ENCODE results near the gene MEIS2. TPM values are rescaled to one million over a fixed set of nuclear protein-coding genes. Genes with fewer than 3 reads are reported as not detected.

MEIS2 gene
- total and polyA plus RNA-seq, 2 of the 13 experiments (the other 11 are each of a cell fraction or from before 2014, with no cell fraction given), result 10.7 to 12.4 TPM

DNA sequence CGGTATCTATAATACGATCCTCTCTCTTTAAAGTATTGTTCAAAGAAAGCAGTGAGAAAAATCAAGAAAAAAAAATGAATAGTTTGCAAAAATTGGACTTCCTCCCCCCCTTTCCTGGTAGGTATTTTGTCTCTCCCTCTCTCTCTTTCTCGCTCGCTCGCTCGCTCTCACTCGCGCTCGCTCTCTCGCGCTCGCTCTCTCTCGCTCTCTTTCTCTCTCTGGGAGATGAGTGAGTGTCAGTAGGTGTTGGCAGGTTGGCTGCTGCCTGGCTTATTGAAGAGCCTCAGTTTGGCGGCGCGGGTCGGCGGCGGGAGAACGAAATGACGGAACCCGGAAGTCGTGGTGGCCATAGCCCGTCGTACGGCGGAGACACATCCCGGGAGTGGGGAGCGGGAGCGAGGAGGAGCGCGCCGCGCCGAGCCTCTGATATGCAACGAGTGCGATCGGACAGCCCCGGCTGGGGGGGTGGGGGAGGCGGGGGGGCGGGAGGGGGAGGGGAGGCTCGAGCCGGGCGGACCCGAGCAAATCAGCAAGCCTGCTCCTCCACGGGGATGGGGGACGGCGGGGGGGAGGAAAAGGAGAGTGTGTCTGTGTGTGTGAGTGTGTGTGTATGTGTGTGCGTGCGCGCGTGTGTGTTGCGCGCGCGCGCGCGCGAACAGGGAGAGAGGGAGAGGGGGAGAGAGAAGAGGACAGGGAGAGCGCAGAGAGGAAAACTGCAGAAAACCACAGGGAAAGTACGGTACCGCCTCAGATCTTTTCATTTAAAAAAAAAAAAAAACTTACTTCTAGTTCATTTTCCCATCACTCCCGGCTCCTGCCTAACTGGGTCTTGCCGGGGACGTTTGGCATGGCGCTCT lies at the start of gene MEIS2 (continued):
- TF ChIP-seq ZNF383 (CRISPR knock-in tag; IDR thresholded peaks at IDR 0.05; ENCODE audit: borderline replicate concordance) (no peak), ZFAT (CRISPR knock-in tag; conservative IDR thresholded peaks at IDR 0.05) (no peak), NONO (IDR thresholded peaks at IDR 0.05) (no peak), NONO (CRISPR knock-in tag; conservative IDR thresholded peaks at IDR 0.05) (no peak; the same call in 1 of the 2 replicates), REL (CRISPR knock-in tag; conservative IDR thresholded peaks at IDR 0.05) (no peak), TEAD3 (CRISPR knock-in tag; optimal IDR thresholded peaks at IDR 0.05; ENCODE audit: borderline replicate concordance) (no peak), GATAD1 (CRISPR knock-in tag; IDR thresholded peaks at IDR 0.05) (no peak), ZFP36L1 (CRISPR knock-in tag; IDR thresholded peaks at IDR 0.05) (no peak), KDM1A (CRISPR knock-in tag; IDR thresholded peaks at IDR 0.05) (no peak), HCFC1 (IDR thresholded peaks at IDR 0.05; ENCODE audit: low read depth, low read length) (no peak), PAWR (CRISPR knock-in tag; IDR thresholded peaks at IDR 0.05; ENCODE audit: borderline replicate concordance) (no peak), ZNF326 (CRISPR knock-in tag; IDR thresholded peaks at IDR 0.05; ENCODE audit: borderline replicate concordance) (no peak), ZNF33B (CRISPR knock-in tag; IDR thresholded peaks at IDR 0.05) (no peak), JUNB (CRISPR knock-in tag; IDR thresholded peaks at IDR 0.05; ENCODE audit: borderline replicate concordance) (no peak), PHF21A (CRISPR knock-in tag; IDR thresholded peaks at IDR 0.05) (no peak), ATAD3A (CRISPR knock-in tag; IDR thresholded peaks at IDR 0.05) (no peak)
- TF ChIP-seq, protein P1, sequence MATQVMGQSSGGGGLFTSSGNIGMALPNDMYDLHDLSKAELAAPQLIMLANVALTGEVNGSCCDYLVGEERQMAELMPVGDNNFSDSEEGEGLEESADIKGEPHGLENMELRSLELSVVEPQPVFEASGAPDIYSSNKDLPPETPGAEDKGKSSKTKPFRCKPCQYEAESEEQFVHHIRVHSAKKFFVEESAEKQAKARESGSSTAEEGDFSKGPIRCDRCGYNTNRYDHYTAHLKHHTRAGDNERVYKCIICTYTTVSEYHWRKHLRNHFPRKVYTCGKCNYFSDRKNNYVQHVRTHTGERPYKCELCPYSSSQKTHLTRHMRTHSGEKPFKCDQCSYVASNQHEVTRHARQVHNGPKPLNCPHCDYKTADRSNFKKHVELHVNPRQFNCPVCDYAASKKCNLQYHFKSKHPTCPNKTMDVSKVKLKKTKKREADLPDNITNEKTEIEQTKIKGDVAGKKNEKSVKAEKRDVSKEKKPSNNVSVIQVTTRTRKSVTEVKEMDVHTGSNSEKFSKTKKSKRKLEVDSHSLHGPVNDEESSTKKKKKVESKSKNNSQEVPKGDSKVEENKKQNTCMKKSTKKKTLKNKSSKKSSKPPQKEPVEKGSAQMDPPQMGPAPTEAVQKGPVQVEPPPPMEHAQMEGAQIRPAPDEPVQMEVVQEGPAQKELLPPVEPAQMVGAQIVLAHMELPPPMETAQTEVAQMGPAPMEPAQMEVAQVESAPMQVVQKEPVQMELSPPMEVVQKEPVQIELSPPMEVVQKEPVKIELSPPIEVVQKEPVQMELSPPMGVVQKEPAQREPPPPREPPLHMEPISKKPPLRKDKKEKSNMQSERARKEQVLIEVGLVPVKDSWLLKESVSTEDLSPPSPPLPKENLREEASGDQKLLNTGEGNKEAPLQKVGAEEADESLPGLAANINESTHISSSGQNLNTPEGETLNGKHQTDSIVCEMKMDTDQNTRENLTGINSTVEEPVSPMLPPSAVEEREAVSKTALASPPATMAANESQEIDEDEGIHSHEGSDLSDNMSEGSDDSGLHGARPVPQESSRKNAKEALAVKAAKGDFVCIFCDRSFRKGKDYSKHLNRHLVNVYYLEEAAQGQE (IDR thresholded peaks at IDR 0.05; ENCODE audit: borderline replicate concordance in 1 of 2, low read depth in 1 of 2, low read length in 2 of 2), result no peak; a peak in 1 of 4 replicates
- TF ChIP-seq, protein P2, sequence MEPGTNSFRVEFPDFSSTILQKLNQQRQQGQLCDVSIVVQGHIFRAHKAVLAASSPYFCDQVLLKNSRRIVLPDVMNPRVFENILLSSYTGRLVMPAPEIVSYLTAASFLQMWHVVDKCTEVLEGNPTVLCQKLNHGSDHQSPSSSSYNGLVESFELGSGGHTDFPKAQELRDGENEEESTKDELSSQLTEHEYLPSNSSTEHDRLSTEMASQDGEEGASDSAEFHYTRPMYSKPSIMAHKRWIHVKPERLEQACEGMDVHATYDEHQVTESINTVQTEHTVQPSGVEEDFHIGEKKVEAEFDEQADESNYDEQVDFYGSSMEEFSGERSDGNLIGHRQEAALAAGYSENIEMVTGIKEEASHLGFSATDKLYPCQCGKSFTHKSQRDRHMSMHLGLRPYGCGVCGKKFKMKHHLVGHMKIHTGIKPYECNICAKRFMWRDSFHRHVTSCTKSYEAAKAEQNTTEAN (CRISPR knock-in tag; conservative IDR thresholded peaks at IDR 0.05), result peak; percentile 99
- TF ChIP-seq, protein P3, sequence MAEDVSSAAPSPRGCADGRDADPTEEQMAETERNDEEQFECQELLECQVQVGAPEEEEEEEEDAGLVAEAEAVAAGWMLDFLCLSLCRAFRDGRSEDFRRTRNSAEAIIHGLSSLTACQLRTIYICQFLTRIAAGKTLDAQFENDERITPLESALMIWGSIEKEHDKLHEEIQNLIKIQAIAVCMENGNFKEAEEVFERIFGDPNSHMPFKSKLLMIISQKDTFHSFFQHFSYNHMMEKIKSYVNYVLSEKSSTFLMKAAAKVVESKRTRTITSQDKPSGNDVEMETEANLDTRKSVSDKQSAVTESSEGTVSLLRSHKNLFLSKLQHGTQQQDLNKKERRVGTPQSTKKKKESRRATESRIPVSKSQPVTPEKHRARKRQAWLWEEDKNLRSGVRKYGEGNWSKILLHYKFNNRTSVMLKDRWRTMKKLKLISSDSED (CRISPR knock-in tag; IDR thresholded peaks at IDR 0.05), result no peak
- TF ChIP-seq, protein P4, sequence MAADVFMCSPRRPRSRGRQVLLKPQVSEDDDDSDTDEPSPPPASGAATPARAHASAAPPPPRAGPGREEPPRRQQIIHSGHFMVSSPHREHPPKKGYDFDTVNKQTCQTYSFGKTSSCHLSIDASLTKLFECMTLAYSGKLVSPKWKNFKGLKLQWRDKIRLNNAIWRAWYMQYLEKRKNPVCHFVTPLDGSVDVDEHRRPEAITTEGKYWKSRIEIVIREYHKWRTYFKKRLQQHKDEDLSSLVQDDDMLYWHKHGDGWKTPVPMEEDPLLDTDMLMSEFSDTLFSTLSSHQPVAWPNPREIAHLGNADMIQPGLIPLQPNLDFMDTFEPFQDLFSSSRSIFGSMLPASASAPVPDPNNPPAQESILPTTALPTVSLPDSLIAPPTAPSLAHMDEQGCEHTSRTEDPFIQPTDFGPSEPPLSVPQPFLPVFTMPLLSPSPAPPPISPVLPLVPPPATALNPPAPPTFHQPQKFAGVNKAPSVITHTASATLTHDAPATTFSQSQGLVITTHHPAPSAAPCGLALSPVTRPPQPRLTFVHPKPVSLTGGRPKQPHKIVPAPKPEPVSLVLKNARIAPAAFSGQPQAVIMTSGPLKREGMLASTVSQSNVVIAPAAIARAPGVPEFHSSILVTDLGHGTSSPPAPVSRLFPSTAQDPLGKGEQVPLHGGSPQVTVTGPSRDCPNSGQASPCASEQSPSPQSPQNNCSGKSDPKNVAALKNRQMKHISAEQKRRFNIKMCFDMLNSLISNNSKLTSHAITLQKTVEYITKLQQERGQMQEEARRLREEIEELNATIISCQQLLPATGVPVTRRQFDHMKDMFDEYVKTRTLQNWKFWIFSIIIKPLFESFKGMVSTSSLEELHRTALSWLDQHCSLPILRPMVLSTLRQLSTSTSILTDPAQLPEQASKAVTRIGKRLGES (CRISPR knock-in tag; IDR thresholded peaks at IDR 0.05; ENCODE audit: borderline replicate concordance), result no peak

Data from HepG2 (cell line).